ENCODE measurements around the gene RAPGEF6. TPM values are rescaled to one million over a fixed set of nuclear protein-coding genes. Genes with fewer than 3 reads are reported as not detected.
A peak's percentile ranks its signal among the peaks of the same experiment; 100 is the strongest.

Gene RAPGEF6
- total and polyA plus RNA-seq, 2 of the 4 experiments (the other 2 are of a cell fraction), result 5.8 to 18.8 TPM

- DNase-seq (peak; percentile 74), ATAC-seq (ENCODE audit: low read depth) (no peak)
- CTCF ChIA-PET, result interaction anchor here (1.1 kb wide), 1 partner anchor 53 kb away, joined by 3 read pairs; no protein-coding TSS in a partner anchor
- WGBS, 2 experiments (ENCODE audit: extremely low coverage in 2 of 2, insufficient read length in 1 of 2), result no CpG with 5 or more reads among the region's 6 CpGs
- TF ChIP-seq FOS (IDR thresholded peaks at IDR 0.05; ENCODE audit: low read depth, low read length), result no peak
- no peak for TF ChIP-seq MAZ (IDR thresholded peaks at IDR 0.05; ENCODE audit: borderline replicate concordance, low read depth, low read length)
- no peak for TF ChIP-seq SMC3 (IDR thresholded peaks at IDR 0.05; ENCODE audit: low read depth, low read length)
- TF ChIP-seq CEBPB (IDR thresholded peaks at IDR 0.05; ENCODE audit: low read depth, low read length), result no peak
- TF ChIP-seq POLR2A (IDR thresholded peaks at IDR 0.05; ENCODE audit: low read depth, low read length), result no peak
- no peak for TF ChIP-seq RCOR1 (IDR thresholded peaks at IDR 0.05; ENCODE audit: insufficient replicate concordance, low read length)
- no peak for TF ChIP-seq MXI1 (IDR thresholded peaks at IDR 0.05; ENCODE audit: borderline replicate concordance, low read depth, low read length)
- Histone ChIP-seq H3K18ac (ENCODE audit: low read depth, low read length) (peak overlapping the region; percentile 60; the same call in 1 of the 2 replicates), H3K36me3 (ENCODE audit: control insufficient read depth, insufficient read depth, low read length) (no peaks in the 10 kb centered on the region), H4K91ac (ENCODE audit: insufficient read depth, low read depth, low read length) (no peak overlapping the region), H3K27ac (ENCODE audit: insufficient read depth, low read length) (no peak overlapping the region), H2BK120ac (ENCODE audit: low read depth, low read length) (no peak overlapping the region), H3K9ac (ENCODE audit: low read depth, low read length) (no peak overlapping the region), H3K23ac (ENCODE audit: low read depth, low read length) (no peak overlapping the region), H3K27me3 (ENCODE audit: control insufficient read depth, insufficient read depth, low read length) (no peaks in the 10 kb centered on the region), H3K4me3 (ENCODE audit: insufficient read depth, low read depth, low read length) (no peak overlapping the region), H3K14ac (replicated peaks; ENCODE audit: low read depth, low read length) (0 out of 2 replicates have a peak overlapping the region, but pooled peaks have one; percentile 0), H3K4ac (ENCODE audit: low read depth, low read length) (no peak overlapping the region), H2BK5ac (ENCODE audit: low read depth, low read length, poor library complexity, severe bottlenecking) (peak overlapping the region; percentile 15), H3K56ac (ENCODE audit: extremely low read depth, insufficient read depth, low read length) (no peak overlapping the region), H2AFZ (replicated peaks; ENCODE audit: low read length, poor library complexity) (no peak overlapping the region), H2AK5ac (ENCODE audit: low read depth, low read length) (no peak overlapping the region), H2AK9ac (replicated peaks; ENCODE audit: low read depth, low read length, poor library complexity) (no peak overlapping the region), H3K4me2 (ENCODE audit: low read depth, low read length) (peak overlapping the region; percentile 42; the same call in 1 of the 2 replicates), H4K8ac (ENCODE audit: low read depth in 2 of 2, low read length in 2 of 2) (no peak overlapping the region), H4K5ac (ENCODE audit: low read depth, low read length) (no peak overlapping the region), H4K20me1 (ENCODE audit: insufficient read depth, low read length) (no peaks in the 10 kb centered on the region), H3K9me1 (ENCODE audit: insufficient read depth, low read length) (no peaks in the 10 kb centered on the region; the same call in 1 of the 2 replicates), H3K4me1 (ENCODE audit: control insufficient read depth, insufficient read depth, low read length) (peaks cover 6% of the 10 kb centered on the region), H3K9me3 (ENCODE audit: control insufficient read depth, insufficient read depth, low read length) (no peaks in the 10 kb centered on the region), H3K79me1 (ENCODE audit: low read depth in 1 of 2, low read length in 2 of 2) (peaks cover 16 to 34% of the 10 kb centered on the region in 2 experiments), H2BK20ac (ENCODE audit: low read depth, low read length) (no peak overlapping the region), H2BK15ac (ENCODE audit: low read depth, low read length) (no peak overlapping the region)
- intact Hi-C loops (cut with micrococcal nuclease) (no loop called here), in situ Hi-C loops (cut with MboI; ENCODE audit: low sequenced_read_pairs) (no loop called here), dilution Hi-C loops (cut with HindIII; ENCODE audit: low sequenced_read_pairs, unreplicated experiment) (no loop called here)
- POLR2A ChIA-PET (ENCODE audit: unreplicated experiment), result no interaction called here
- BruUV-seq (replicated peaks), result no TSS peak
Measured at GRCh38 chr5:131536211-131536826, 98.7 kb downstream of the RAPGEF6 start.

All from IMR-90 (cell line).